ENCODE measurements around the gene PSMG2.
"Not testable (repeated sequence)": the region's sequence is repeated elsewhere in the genome, so short reads cannot be mapped to it uniquely, and the experiment has no call there.

PSMG2 gene

DNA sequence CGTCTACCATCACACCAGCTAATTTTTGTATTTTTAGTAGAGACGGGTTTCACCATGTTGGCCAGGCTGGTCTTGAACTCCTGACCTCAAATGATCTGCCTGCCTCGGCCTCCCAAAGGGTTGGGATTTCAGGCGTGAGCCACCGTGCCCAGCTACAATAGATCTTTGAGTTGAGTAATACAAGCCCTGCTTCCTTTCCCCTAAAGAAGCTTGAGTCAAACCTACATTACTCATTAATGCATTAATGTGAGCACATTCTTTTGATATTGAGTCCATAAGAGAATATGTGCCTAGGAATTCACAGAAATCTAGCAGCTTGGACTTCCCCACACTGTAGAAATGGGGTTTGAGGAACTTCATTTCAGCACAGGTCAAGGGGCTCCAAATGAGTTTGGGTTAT lies 39.6 kb downstream of the PSMG2 start:
- Histone ChIP-seq H3K4me3 (ENCODE audit: low read length) (no peak overlapping the region), H3K36me3 (ENCODE audit: insufficient read depth, low read length) (no peaks in the 10 kb centered on the region), H3K27me3 (ENCODE audit: insufficient read depth, low read length) (no peaks in the 10 kb centered on the region), H3K4me1 (ENCODE audit: insufficient read depth, low read length) (no peaks in the 10 kb centered on the region), H3K9me3 (ENCODE audit: low read length) (no peaks in the 10 kb centered on the region), H2AFZ (ENCODE audit: low read depth, low read length) (no peak overlapping the region)

GRCh38 chr18:12744103-12744502 lies 41.3 kb downstream of the PSMG2 start:
- Histone ChIP-seq H3K27me3 (ENCODE audit: insufficient read depth, low read length) (no peaks in the 10 kb centered on the region), H2AFZ (ENCODE audit: low read depth, low read length) (no peak overlapping the region), H3K36me3 (ENCODE audit: insufficient read depth, low read length) (no peaks in the 10 kb centered on the region), H3K4me3 (ENCODE audit: low read length) (no peak overlapping the region), H3K4me1 (ENCODE audit: insufficient read depth, low read length) (no peaks in the 10 kb centered on the region), H3K9me3 (ENCODE audit: low read length) (no peaks in the 10 kb centered on the region)

GRCh38 chr18:12745095-12745795 lies 42.4 kb downstream of the PSMG2 start:
- H3K27me3 ChIP-seq (ENCODE audit: insufficient read depth, low read length) = no peaks in the 10 kb centered on the region
- no peak overlapping the region for H3K4me3 ChIP-seq (ENCODE audit: low read length)
- H3K9me3 ChIP-seq (ENCODE audit: low read length) = no peaks in the 10 kb centered on the region
- no peaks in the 10 kb centered on the region for H3K4me1 ChIP-seq (ENCODE audit: insufficient read depth, low read length)
- no peaks in the 10 kb centered on the region for H3K36me3 ChIP-seq (ENCODE audit: insufficient read depth, low read length)
- H2AFZ ChIP-seq (ENCODE audit: low read depth, low read length) = no peak overlapping the region

DNA sequence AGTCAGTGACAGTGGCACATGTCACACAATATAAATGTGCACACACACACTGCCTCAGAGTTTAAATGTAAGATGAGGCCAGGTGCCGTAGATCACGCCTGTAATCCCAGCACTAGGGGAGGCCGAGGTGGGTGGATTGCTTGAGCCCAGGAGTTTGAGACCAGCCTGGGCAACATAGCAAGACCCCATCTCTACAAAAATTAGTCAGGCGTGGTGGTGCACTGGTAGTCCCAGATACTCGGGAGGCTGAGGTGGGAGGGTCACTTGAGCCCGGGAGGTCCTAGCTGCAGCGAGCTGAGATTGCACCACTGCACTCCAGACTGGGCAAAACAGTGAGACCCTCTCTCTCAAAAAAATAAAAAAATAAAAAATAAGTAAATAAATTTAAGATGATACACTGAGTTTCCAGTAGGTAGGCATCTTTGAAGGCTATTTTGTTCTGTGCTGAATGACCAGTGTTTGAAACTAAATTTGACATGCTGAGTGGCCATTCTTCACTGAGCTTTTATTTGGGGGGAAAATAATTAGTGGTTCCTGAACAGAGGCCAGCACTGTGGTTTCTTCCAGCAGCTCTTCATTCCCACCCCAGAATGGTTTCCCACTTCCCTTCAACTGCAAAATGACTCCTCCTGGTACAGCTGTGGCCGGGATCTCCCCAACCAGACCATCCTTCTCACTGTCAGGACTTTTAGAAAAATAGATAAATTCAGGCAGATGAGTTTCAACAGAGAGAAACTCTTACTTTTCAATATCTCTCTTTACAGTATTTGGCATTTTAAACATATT lies 44.9 kb downstream of the PSMG2 start:
- Histone ChIP-seq H3K4me1 (ENCODE audit: insufficient read depth, low read length) (peaks cover 4% of the 10 kb centered on the region), H3K36me3 (ENCODE audit: insufficient read depth, low read length) (no peaks in the 10 kb centered on the region), H3K4me3 (ENCODE audit: low read length) (no peak overlapping the region), H3K27me3 (ENCODE audit: insufficient read depth, low read length) (no peaks in the 10 kb centered on the region), H3K9me3 (ENCODE audit: low read length) (no peaks in the 10 kb centered on the region), H2AFZ (ENCODE audit: low read depth, low read length) (no peak overlapping the region)

DNA sequence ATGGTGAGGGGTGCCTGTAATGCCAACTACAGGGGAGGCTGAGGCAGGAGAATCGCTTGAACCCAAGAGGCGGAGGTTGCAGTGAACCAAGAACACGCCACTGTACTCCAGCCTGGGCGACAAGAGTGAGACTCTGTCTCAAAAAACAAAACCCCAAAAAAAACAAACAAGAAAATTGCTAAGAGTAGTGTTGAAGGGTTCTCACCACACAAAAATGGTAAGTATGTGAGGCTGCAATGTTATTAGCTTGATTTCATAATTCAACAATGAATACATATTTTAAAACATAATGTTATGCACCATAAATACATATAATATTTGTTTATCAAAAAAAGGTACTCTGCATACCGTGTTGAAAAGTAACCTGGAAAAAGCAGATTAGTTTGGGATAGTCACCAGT lies 45.8 kb downstream of the PSMG2 start:
- Histone ChIP-seq H2AFZ (ENCODE audit: low read depth, low read length) (no peak overlapping the region), H3K27me3 (ENCODE audit: insufficient read depth, low read length) (no peaks in the 10 kb centered on the region), H3K4me1 (ENCODE audit: insufficient read depth, low read length) (peaks cover 4% of the 10 kb centered on the region), H3K9me3 (ENCODE audit: low read length) (no peaks in the 10 kb centered on the region), H3K36me3 (ENCODE audit: insufficient read depth, low read length) (no peaks in the 10 kb centered on the region), H3K4me3 (ENCODE audit: low read length) (no peak overlapping the region)

- Histone ChIP-seq H3K36me3 (ENCODE audit: insufficient read depth, low read length) (no peaks in the 10 kb centered on the region), H2AFZ (ENCODE audit: low read depth, low read length) (no peak overlapping the region), H3K27me3 (ENCODE audit: insufficient read depth, low read length) (no peaks in the 10 kb centered on the region), H3K4me1 (ENCODE audit: insufficient read depth, low read length) (peaks cover 4% of the 10 kb centered on the region), H3K4me3 (ENCODE audit: low read length) (no peak overlapping the region), H3K9me3 (ENCODE audit: low read length) (no peaks in the 10 kb centered on the region)
These were observed 46.3 kb downstream of the PSMG2 start for GRCh38 chr18:12749121-12749520.

DNA sequence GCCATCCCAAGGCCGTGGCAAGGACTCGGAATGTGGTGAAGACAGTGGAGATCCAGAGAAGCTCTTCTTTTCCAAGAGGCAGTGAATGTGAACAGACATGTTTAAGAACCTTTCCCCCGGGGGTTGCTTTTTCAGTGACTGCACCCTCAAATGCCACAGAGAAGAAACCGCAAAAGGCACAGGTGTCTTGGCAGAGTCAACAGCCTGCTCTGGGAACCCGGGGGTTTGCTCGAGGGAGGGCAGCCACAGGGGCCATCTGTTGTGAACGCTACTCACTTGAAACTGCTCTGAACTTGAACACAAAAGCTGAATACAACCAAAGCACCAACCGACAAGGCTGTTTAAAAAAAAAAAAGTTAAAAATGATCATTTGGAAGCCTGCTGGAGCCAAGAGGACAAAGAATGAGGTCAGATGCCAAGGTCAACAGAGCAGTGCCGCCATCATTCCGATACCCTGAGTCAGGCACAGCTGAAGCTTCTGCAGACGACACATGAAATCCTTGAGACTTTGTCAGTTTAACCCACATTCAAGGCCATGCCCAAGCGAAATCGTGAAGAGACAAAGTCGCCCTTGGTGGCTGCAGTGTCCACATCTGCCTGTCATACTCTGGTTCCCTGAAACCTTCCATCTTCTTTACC lies 47.4 kb downstream of the PSMG2 start:
- H3K36me3 ChIP-seq (ENCODE audit: insufficient read depth, low read length) = no peaks in the 10 kb centered on the region
- no peak overlapping the region for H2AFZ ChIP-seq (ENCODE audit: low read depth, low read length)
- peaks cover 4% of the 10 kb centered on the region for H3K4me1 ChIP-seq (ENCODE audit: insufficient read depth, low read length)
- no peaks in the 10 kb centered on the region for H3K9me3 ChIP-seq (ENCODE audit: low read length)
- H3K27me3 ChIP-seq (ENCODE audit: insufficient read depth, low read length) = no peaks in the 10 kb centered on the region
- no peak overlapping the region for H3K4me3 ChIP-seq (ENCODE audit: low read length)

- H3K9me3 ChIP-seq (ENCODE audit: low read length) = no peaks in the 10 kb centered on the region
- peaks cover 4% of the 10 kb centered on the region for H3K4me1 ChIP-seq (ENCODE audit: insufficient read depth, low read length)
- H3K36me3 ChIP-seq (ENCODE audit: insufficient read depth, low read length) = no peaks in the 10 kb centered on the region
- no peak overlapping the region for H3K4me3 ChIP-seq (ENCODE audit: low read length)
- H3K27me3 ChIP-seq (ENCODE audit: insufficient read depth, low read length) = no peaks in the 10 kb centered on the region
- H2AFZ ChIP-seq (ENCODE audit: low read depth, low read length) = no peak overlapping the region
These were observed 48.1 kb downstream of the PSMG2 start for GRCh38 chr18:12750715-12751502.

DNA sequence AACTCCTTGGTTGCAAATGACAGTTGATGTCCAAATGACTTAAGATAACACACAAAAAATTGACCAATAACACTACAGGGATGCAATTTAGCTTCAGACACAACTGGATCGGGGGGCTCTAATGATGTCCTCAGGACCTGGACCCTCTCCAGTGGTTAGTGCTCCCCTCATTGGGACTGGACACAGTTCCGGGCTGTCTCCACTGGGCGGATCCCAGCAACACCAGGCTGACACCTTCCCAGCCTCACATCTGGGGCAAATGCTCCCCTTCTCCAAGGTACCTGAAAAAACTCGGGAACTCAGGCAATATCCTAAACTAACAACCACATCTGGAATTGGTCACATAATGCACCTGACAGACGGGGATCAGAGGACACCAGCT lies 48.7 kb downstream of the PSMG2 start:
- H3K27me3 ChIP-seq (ENCODE audit: insufficient read depth, low read length) = no peaks in the 10 kb centered on the region
- H3K36me3 ChIP-seq (ENCODE audit: insufficient read depth, low read length) = no peaks in the 10 kb centered on the region
- H3K4me1 ChIP-seq (ENCODE audit: insufficient read depth, low read length) = peaks cover 4% of the 10 kb centered on the region
- H3K4me3 ChIP-seq (ENCODE audit: low read length) = no peak overlapping the region
- H3K9me3 ChIP-seq (ENCODE audit: low read length) = no peaks in the 10 kb centered on the region
- H2AFZ ChIP-seq (ENCODE audit: low read depth, low read length) = no peak overlapping the region

- Histone ChIP-seq H3K9me3 (ENCODE audit: low read length) (no peaks in the 10 kb centered on the region), H3K36me3 (ENCODE audit: insufficient read depth, low read length) (no peaks in the 10 kb centered on the region), H3K4me3 (ENCODE audit: low read length) (no peak overlapping the region), H3K27me3 (ENCODE audit: insufficient read depth, low read length) (no peaks in the 10 kb centered on the region), H3K4me1 (ENCODE audit: insufficient read depth, low read length) (peaks cover 4% of the 10 kb centered on the region), H2AFZ (ENCODE audit: low read depth, low read length) (no peak overlapping the region)
These were observed 49.0 kb downstream of the PSMG2 start for GRCh38 chr18:12751891-12752290.

DNA sequence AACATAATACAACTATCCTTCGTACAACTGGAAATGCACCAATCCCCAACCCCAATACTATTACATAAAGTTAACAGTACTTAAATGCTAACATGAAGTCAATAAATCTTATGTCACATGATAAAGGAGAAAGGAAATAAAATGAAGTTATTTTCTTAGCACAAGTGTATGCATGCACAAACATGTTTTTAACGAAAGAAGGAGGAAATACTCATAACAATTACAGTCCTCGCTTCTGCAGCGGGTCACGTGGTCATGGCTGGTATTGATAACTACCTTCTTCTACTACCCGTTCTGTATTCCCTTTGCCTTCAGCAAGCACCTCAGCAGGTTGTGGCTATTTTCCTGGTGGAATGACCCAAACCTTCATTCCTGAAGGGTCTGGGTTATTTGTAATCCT lies 51.7 kb downstream of the PSMG2 start:
- no peaks in the 10 kb centered on the region for H3K27me3 ChIP-seq (ENCODE audit: insufficient read depth, low read length)
- H3K36me3 ChIP-seq (ENCODE audit: insufficient read depth, low read length) = no peaks in the 10 kb centered on the region
- H3K4me1 ChIP-seq (ENCODE audit: insufficient read depth, low read length) = peaks cover 4% of the 10 kb centered on the region
- H3K4me3 ChIP-seq (ENCODE audit: low read length) = no peak overlapping the region
- H3K9me3 ChIP-seq (ENCODE audit: low read length) = no peaks in the 10 kb centered on the region
- H2AFZ ChIP-seq (ENCODE audit: low read depth, low read length) = no peak overlapping the region

DNA sequence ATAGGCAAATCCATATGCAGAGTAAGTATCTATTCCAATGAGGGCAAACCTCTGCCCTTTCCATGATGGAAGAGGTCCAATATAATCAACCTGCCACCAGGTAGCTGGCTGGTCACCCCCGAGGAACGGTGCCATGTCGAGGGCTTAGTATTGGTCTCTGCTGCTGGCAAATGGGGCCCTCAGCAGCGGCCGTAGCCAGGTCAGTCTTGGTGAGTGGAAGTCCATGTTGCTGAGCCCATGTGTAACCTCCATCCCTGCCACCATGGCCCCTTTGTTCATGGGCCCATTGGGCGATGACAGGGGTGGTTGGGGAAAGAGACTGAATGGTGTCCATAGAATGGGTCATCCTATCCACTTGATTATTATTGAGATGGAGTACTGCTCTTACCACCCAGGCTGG lies 52.8 kb downstream of the PSMG2 start:
- not testable (repeated sequence) for H3K36me3 ChIP-seq (ENCODE audit: insufficient read depth, low read length); H3K9me3 ChIP-seq (ENCODE audit: low read length); H3K4me1 ChIP-seq (ENCODE audit: insufficient read depth, low read length); H3K27me3 ChIP-seq (ENCODE audit: insufficient read depth, low read length); H3K4me3 ChIP-seq (ENCODE audit: low read length); H2AFZ ChIP-seq (ENCODE audit: low read depth, low read length)

Measured in neuron (in vitro differentiated cells).